ENCODE results near the gene TIMM8B.

DNA sequence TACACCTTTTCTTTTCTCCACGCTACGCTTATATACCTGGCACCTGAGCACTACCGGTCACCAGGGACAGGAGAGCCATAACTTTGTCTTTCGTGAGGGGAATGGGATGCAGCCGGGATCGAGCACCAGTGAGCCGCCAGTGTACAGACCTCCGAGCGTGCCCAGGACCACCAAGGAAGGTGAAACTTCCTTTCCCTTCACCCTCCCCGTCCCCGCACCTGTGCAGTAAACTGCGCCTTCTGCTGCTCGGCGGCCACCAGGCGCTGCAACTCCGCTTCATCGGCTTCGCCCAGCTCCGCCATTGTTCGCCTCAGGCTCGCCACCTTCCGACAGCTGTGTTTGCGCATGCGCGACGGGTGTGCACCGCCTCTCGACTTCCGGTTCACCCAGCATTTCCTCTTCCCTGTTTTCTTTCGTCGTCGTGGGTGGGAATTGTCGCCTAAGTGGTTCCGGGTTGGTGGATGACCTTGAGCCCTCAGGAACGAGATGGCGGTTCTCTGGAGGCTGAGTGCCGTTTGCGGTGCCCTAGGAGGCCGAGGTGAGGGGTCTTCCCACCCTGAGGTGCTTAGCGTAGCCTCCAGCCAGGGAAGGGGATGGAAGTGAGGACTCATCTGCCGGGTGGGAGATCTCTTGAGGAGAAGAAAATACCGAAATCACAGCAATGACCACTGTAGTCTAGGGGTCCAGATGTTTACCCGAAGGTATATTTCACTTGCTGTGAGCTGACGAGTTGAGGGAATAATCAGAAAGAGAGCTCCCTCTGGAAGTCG is at the start of gene TIMM8B, which contains the start of gene SDHD:
- TF ChIP-seq, protein P1, sequence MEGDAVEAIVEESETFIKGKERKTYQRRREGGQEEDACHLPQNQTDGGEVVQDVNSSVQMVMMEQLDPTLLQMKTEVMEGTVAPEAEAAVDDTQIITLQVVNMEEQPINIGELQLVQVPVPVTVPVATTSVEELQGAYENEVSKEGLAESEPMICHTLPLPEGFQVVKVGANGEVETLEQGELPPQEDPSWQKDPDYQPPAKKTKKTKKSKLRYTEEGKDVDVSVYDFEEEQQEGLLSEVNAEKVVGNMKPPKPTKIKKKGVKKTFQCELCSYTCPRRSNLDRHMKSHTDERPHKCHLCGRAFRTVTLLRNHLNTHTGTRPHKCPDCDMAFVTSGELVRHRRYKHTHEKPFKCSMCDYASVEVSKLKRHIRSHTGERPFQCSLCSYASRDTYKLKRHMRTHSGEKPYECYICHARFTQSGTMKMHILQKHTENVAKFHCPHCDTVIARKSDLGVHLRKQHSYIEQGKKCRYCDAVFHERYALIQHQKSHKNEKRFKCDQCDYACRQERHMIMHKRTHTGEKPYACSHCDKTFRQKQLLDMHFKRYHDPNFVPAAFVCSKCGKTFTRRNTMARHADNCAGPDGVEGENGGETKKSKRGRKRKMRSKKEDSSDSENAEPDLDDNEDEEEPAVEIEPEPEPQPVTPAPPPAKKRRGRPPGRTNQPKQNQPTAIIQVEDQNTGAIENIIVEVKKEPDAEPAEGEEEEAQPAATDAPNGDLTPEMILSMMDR (conservative IDR thresholded peaks at IDR 0.05), result no peak
- TF ChIP-seq EZH2 (IDR thresholded peaks at IDR 0.05; ENCODE audit: low read depth), result no peak

Data from PC-9 (cell line).